ENCODE results near the gene KLK14.

Gene KLK14

GRCh38 chr19:51108066-51108804 lies 25.5 kb upstream of the KLK14 start, which contains the start of gene CTU1:
TSS of gene CTU1 (minus strand) at chr19:51108409. CDS start at chr19:51104569, 3,840 bp downstream.
- peak; percentile 94 to 98 for DNase-seq (ENCODE audit: low read depth in 2 of 2, low spot score in 1 of 2)

GRCh38 chr19:51107406-51108065 lies 24.8 kb upstream of the KLK14 start:
- no peak for DNase-seq (ENCODE audit: low read depth in 2 of 2, low spot score in 1 of 2)

GRCh38 chr19:51103926-51104341 lies 21.2 kb upstream of the KLK14 start:
- no peak for DNase-seq (ENCODE audit: low read depth in 2 of 2, low spot score in 1 of 2)

- no peak for DNase-seq (ENCODE audit: low read depth in 2 of 2, low spot score in 1 of 2)
Measured at GRCh38 chr19:51102991-51103390, 20.3 kb upstream of the KLK14 start.

- DNase-seq (ENCODE audit: low read depth in 2 of 2, low spot score in 1 of 2), result no peak
Measured at GRCh38 chr19:51101171-51101865, 18.6 kb upstream of the KLK14 start.

- DNase-seq (ENCODE audit: low read depth in 2 of 2, low spot score in 1 of 2), result no peak
Measured at GRCh38 chr19:51100601-51101000, 17.9 kb upstream of the KLK14 start.

- no peak for DNase-seq (ENCODE audit: low read depth in 2 of 2, low spot score in 1 of 2)
Measured at GRCh38 chr19:51099047-51099382, 16.3 kb upstream of the KLK14 start.

GRCh38 chr19:51098365-51099046 lies 15.8 kb upstream of the KLK14 start:
- DNase-seq (ENCODE audit: low read depth in 2 of 2, low spot score in 1 of 2), result no peak

GRCh38 chr19:51097796-51098195 lies 15.1 kb upstream of the KLK14 start:
- no peak for DNase-seq (ENCODE audit: low read depth in 2 of 2, low spot score in 1 of 2)

- DNase-seq (ENCODE audit: low read depth in 2 of 2, low spot score in 1 of 2), result peak; percentile 34 to 52
Measured at GRCh38 chr19:51097166-51097738, 14.6 kb upstream of the KLK14 start.

GRCh38 chr19:51096473-51097165 lies 13.9 kb upstream of the KLK14 start:
- DNase-seq (ENCODE audit: low read depth in 2 of 2, low spot score in 1 of 2), result no peak

- DNase-seq (ENCODE audit: low read depth in 2 of 2, low spot score in 1 of 2), result no peak
Measured at GRCh38 chr19:51094696-51095279, 12.1 kb upstream of the KLK14 start.

GRCh38 chr19:51093510-51094345 lies 11.0 kb upstream of the KLK14 start:
- DNase-seq (ENCODE audit: low read depth in 2 of 2, low spot score in 1 of 2), result no peak

GRCh38 chr19:51093101-51093500 lies 10.4 kb upstream of the KLK14 start:
- no peak for DNase-seq (ENCODE audit: low read depth in 2 of 2, low spot score in 1 of 2)

- no peak for DNase-seq (ENCODE audit: low read depth in 2 of 2, low spot score in 1 of 2)
Measured at GRCh38 chr19:51091895-51092873, 9.5 kb upstream of the KLK14 start.

GRCh38 chr19:51091126-51091525 lies 8.4 kb upstream of the KLK14 start:
- DNase-seq (ENCODE audit: low read depth in 2 of 2, low spot score in 1 of 2), result no peak

GRCh38 chr19:51090471-51090870 lies 7.8 kb upstream of the KLK14 start:
- no peak for DNase-seq (ENCODE audit: low read depth in 2 of 2, low spot score in 1 of 2)

GRCh38 chr19:51089786-51090185 lies 7.1 kb upstream of the KLK14 start:
- no peak for DNase-seq (ENCODE audit: low read depth in 2 of 2, low spot score in 1 of 2)
